T-helper 2 cell (primary cell): Measurements from ENCODE around the gene PALLD.

ENCODE experiments used
- DNase-seq, 5 experiments: peaks; one replicate each; pipeline versions ENCODE4 v3.0.0 to v3.0.0-alpha.2; 2012 to 2022

PALLD gene

GRCh38 chr4:168859888-168860694 lies 363.2 kb downstream of the PALLD start:
- DNase-seq, result peak in 1 of 5 experiments; percentile 71

- no peak for DNase-seq
These were observed 364.0 kb downstream of the PALLD start for GRCh38 chr4:168860827-168861226.

- peak in 1 of 5 experiments; percentile 47 for DNase-seq
These were observed 367.1 kb downstream of the PALLD start for GRCh38 chr4:168863719-168864647.

GRCh38 chr4:168864821-168865541 lies 368.1 kb downstream of the PALLD start:
- no peak for DNase-seq

GRCh38 chr4:168865854-168866253 lies 369.0 kb downstream of the PALLD start:
- no peak for DNase-seq

GRCh38 chr4:168866635-168867034 lies 369.8 kb downstream of the PALLD start:
- DNase-seq, result no peak

GRCh38 chr4:168867128-168867527 lies 370.3 kb downstream of the PALLD start:
- no peak for DNase-seq

GRCh38 chr4:168868044-168868781 lies 371.4 kb downstream of the PALLD start:
- DNase-seq, result no peak

- DNase-seq, result no peak
These were observed 371.9 kb downstream of the PALLD start for GRCh38 chr4:168868802-168869201.

- DNase-seq, result no peak
These were observed 373.2 kb downstream of the PALLD start for GRCh38 chr4:168870004-168870403.

- DNase-seq, result no peak
These were observed 374.8 kb downstream of the PALLD start for GRCh38 chr4:168871632-168872031.

GRCh38 chr4:168874083-168874482 lies 377.2 kb downstream of the PALLD start:
- peak in 1 of 5 experiments; percentile 66 for DNase-seq

GRCh38 chr4:168876106-168876505 lies 379.3 kb downstream of the PALLD start:
- no peak for DNase-seq

GRCh38 chr4:168877511-168878491 lies 380.9 kb downstream of the PALLD start:
- peak in 1 of 5 experiments; percentile 42 for DNase-seq

GRCh38 chr4:168878623-168879022 lies 381.8 kb downstream of the PALLD start:
- no peak for DNase-seq

GRCh38 chr4:168879188-168879587 lies 382.3 kb downstream of the PALLD start:
- DNase-seq, result no peak

GRCh38 chr4:168880072-168880675 lies 383.3 kb downstream of the PALLD start:
- no peak for DNase-seq

- DNase-seq, result no peak
These were observed 384.2 kb downstream of the PALLD start for GRCh38 chr4:168880811-168881595.

GRCh38 chr4:168881781-168882420 lies 385.0 kb downstream of the PALLD start:
- DNase-seq, result no peak
